ENCODE results near the gene CD2AP.

CD2AP gene

DNA sequence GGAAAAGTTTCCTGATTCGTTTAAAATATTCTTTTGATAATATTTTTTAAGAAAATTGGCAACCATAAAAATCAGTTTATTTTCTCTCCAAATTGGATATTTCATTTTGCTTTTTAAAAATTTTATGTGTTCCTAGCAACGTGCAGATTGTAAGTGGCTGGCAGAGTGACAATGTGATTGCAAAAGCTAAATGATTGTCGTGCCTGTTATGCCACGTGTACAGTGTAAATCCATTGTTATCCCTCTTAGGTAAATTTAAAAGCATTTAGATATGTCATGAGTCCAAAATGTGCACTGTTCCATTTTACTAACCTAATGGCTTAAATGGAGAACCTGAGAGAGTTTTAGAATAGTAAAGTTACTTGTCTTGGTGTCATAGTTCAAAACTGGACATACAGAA lies 126.4 kb downstream of the CD2AP start:
- H3K4me3 ChIP-seq (ENCODE audit: low read depth, low read length) = no peak overlapping the region
- no peak for DNase-seq (ENCODE audit: low read depth)
- TF ChIP-seq CTCF (IDR thresholded peaks at IDR 0.05; ENCODE audit: insufficient read depth, low read depth, low read length, missing control alignments) = no peak

GRCh38 chr6:47621838-47622449 lies 144.4 kb downstream of the CD2AP start:
- H3K4me3 ChIP-seq (ENCODE audit: low read depth, low read length) = no peak overlapping the region
- no peak for DNase-seq (ENCODE audit: low read depth)
- TF ChIP-seq CTCF (IDR thresholded peaks at IDR 0.05; ENCODE audit: insufficient read depth, low read depth, low read length, missing control alignments) = no peak

DNA sequence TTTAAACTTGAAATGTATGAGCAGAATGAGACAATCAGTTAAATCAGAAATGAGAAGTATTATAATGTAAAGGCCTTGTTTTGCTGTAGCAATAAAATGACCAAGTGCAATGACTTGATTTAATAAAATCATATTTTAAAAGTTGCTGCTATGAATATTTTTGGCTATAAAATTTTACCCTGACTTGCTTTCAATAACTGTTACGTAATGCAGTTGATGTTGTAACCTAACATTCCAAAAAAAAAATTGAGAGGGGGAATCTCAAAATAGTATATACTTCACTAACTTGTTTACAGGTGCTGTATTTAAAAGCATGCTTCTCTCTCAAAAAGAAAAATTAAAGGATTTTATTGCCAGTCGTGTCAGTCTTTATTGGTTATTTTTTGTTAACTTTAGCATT lies 149.2 kb downstream of the CD2AP start:
- no peak for DNase-seq (ENCODE audit: low read depth)
- no peak overlapping the region for H3K4me3 ChIP-seq (ENCODE audit: low read depth, low read length)
- no peak for TF ChIP-seq CTCF (IDR thresholded peaks at IDR 0.05; ENCODE audit: insufficient read depth, low read depth, low read length, missing control alignments)

DNA sequence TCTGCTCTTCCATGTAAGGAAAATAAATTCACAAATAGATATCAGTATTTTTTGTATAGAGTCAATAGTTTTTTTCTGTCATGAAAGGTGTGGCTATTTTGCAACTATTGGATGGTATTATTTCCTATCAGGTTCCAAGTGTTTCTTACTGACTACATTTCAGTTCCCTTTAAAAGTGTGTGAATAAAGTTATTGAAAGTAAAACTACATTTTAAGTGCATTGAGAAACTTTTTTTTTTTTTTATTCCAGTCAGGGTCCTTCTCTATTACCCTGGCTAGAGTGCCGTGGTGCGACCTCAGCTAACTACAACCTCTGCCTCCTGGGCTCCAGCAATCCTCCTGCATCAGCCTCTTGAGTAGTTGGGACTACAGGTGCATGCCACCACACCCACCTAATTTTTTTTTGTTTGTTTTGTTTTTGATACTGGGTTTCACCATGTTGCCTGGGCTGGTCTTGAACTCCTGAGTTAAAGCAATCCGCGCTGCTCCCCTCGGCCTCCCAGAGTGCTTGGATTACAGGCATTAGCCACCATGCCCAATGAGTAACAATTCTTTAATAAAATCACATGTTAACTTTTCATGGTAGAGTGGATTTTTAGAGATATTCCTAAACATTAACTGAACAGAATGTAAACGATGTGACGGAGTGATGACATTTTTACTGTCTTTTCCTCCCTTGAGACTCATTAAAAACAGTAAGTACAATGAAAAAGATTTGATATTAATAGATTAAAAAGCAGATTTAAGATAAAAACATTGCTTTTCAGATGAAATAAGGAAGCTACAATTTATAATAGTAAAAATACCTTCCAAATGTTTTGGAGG lies 151.1 kb downstream of the CD2AP start:
- H3K4me3 ChIP-seq (ENCODE audit: low read depth, low read length) = no peak overlapping the region
- no peak for TF ChIP-seq CTCF (IDR thresholded peaks at IDR 0.05; ENCODE audit: insufficient read depth, low read depth, low read length, missing control alignments)
- DNase-seq (ENCODE audit: low read depth) = no peak

- TF ChIP-seq CTCF (IDR thresholded peaks at IDR 0.05; ENCODE audit: insufficient read depth, low read depth, low read length, missing control alignments) = no peak
- no peak for DNase-seq (ENCODE audit: low read depth)
- H3K4me3 ChIP-seq (ENCODE audit: low read depth, low read length) = no peak overlapping the region
These were observed 152.4 kb downstream of the CD2AP start for GRCh38 chr6:47629954-47630353.

DNA sequence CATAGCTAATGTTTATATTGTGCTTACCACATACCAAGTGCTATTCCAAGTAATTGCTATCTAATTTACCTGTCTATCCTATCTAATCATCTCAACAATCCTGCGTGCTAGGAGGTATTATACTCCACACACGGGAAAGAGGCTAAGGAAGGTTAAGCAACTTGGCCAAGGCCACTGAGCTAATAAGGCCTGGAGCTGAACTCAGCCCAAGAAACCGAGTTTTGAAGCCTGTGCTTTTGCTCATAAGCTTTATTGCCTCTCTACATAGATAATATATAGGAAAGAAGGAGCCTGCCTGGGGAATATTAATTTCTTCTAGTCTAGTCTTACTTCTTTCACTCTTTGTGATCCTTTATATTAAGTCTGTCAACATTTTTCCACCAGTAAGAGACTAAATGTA lies 153.0 kb downstream of the CD2AP start:
- no peak overlapping the region for H3K4me3 ChIP-seq (ENCODE audit: low read depth, low read length)
- no peak for TF ChIP-seq CTCF (IDR thresholded peaks at IDR 0.05; ENCODE audit: insufficient read depth, low read depth, low read length, missing control alignments)
- no peak for DNase-seq (ENCODE audit: low read depth)
